ENCODE measurements around the gene CRHR1.

The CRHR1 gene

DNA sequence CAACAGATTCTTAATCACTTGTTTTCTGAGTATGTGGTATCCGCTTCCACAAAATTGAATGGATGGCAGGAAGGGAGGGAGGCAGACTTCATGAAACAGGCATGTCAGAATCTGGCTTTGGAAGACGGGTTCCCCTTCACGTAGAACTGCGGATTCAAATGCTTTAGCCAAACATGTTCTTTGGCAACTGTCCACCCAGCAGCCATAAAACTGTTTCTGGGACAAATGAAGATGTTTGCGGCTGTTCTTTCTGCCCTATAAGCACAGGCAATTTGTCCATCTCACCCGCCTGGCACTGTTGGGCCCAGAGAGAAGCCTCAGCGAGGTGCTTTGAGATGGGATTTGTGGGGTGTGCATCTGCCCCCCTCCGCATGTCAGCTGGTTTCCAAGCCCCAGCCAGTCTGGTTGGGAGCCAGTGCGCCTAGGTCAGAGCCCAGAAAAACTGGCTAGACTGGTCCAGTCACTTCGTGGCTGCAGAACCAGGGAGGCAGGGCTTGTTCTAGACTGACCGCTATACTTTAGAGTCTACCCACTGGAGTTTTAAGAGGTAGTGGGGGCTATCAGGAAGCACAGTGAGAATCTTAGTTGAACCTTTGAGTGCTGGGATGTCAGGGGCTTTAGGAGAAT, 6.3 kb downstream of the CRHR1 start:
- no peak for DNase-seq (ENCODE audit: low read depth)

DNA sequence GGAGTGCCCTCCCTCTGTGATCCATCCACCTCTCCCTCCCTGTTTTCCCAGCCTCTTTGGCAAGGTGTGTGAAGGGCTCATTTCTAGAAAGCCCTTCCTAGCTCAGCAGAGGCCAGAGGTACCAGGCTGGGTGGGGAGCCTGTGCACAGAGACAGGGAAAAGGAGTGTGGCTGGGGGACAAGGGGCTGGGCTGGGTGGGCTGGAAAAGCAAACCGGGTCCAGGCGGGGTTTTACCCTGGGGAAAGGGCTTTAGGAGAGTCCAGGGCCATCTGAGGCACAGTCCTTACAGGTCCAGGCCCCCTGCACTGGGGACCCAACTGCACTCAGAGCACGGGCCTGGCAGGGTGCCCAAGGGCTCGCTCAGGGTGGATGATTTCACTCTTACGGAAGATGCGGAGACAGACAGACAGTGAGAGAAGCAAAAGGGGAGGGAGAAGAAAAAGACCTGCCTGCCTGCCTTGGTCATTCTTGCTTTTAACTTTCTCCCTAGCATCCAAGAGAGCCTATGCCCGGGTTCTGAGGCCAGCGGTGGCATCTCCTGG, 7.0 kb downstream of the CRHR1 start:
- DNase-seq (ENCODE audit: low read depth), result no peak

DNA sequence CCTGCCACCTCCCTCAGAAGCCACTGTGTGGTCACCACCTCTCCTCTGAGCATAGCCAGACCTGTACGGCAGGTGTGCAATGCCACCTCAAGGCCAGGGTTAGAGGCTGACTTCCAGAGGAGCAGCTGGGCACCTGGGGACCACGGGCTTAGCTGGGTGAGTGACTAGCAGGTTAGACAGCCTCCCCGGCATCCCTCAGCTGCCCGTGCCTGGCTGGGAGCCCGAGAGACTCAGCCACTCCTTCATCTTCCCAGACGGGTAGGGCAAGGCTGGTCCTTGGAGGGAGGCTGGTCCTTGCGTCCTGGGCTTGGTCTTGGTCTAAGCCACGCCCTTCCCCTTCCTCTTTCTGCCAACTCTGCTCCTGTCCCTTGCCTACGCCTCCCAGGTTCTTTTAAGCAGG, 7.8 kb downstream of the CRHR1 start:
- DNase-seq (ENCODE audit: low read depth), result no peak

GRCh38 chr17:45792437-45792836, 8.3 kb downstream of the CRHR1 start:
- no peak for DNase-seq (ENCODE audit: low read depth)

DNA sequence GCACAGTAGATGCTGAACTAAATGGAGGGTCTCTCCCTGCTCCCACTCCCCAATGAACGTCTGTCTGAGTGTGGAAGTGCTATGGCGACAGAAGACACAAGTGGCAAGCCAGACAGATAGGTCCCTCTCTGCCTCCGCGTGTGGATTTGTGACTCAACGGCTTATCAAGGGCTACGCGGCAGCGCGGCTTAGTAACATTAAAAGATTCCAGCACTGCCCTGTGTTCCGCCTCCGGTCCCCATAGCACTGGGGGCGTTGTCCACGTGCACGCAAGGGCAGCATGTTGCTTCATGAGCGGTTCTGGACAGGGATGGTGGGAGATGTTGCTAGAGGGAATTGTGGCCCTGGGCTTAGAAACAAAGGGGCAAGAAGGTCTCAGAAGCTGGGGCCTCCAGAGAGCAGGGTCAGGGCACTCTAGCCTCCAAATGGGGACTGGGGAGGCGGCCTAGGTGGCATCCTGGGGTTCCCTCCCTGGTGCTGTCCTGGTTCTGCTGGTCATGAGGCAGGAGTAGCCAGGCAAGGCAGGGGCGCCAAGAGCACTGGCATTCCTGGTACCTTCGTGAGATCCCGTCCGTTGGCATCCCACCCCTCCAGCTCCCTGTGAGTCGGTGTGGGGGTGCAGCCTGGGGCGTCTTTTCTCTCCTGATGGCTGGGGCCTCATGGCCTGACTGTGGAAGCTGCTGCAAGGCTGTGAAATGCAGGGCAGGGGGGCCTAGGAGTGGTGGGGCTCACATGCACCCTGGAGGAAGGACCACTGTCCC, 9.1 kb downstream of the CRHR1 start:
- DNase-seq (ENCODE audit: low read depth), result no peak

GRCh38 chr17:45793999-45794540, 9.9 kb downstream of the CRHR1 start:
- no peak for DNase-seq (ENCODE audit: low read depth)

DNA sequence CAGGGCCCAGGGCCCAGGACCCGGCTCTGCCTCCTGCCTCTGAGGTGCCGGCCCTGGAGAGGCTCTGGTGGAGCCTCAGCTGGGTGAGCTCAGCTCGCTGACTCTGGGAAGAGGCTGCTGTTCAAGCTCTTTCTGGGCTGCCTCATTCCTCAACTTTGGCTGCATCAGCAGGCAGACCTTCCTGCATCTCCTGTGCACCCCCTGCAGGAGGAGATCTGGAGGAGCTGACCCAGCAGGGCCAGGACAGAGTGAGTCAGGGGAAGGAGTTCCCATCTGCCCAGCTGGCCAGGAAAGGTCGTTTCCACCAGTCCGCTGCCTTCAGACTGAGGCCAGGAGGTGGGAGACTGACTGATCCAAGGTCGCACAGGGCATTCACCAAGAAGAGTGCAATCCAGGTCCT, 10.7 kb downstream of the CRHR1 start:
- no peak for DNase-seq (ENCODE audit: low read depth)

DNA sequence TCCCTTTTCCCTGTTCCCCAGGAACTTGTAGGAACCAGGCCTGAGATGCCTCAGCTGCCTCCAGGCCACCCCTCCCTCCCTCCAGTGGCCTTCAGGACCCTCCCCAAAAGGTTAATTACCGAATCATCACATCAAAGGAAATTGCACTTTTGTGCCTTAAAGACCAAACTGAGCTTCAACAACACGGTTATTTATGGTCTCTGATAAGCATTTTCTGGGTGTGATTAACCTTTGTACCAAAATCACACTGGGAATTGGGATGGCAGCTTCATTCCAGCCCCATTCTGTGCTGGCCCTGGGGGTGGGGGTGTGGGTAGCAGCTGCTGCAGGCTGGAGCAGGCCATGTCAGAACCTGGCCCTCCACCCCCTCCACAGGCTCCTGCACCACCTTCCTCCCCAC, 16.7 kb downstream of the CRHR1 start:
- DNase-seq (ENCODE audit: low read depth), result no peak

DNA sequence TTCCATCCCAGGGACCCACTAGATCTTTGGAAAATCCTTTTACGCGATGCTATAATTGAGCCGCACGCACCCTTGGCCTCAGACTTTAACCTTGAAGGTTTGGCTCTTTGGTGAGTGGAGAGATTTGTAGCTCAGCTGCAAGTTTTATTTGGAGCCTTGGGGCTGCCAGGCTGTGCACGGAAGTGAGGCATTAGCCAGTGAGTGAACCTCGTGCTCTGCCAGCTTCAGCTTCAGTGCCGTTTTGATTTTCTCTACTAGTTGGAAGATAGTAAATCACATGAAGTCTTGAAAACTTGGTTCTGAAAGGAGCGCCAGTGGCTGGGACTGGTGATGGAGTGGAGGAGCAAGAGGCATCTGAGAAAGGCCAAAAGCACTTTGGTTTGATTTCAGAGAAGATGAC, 17.3 kb downstream of the CRHR1 start:
- no peak for DNase-seq (ENCODE audit: low read depth)

DNA sequence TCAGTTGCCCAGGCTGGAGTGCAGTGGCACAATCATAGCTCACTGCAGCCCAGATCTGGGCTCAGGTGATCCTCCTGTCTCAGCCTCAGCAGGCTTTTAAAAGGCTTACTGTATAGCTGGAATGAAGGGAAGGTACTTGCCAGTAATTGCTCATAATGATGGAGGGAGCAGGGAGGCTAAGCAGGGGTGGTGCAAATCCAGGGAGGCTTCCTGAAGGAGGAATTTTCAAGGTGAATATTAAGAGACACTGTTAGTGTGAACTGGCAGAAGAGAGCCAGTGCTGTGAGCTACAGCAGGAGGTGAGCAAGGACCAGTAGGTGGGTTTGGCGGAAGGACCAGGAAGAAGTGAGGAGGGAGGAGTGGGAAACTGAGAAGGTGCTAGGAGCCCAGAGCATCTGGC, 24.7 kb downstream of the CRHR1 start:
- DNase-seq (ENCODE audit: low read depth), result no peak

GRCh38 chr17:45809499-45809898, 25.4 kb downstream of the CRHR1 start:
- no peak for DNase-seq (ENCODE audit: low read depth)

DNA sequence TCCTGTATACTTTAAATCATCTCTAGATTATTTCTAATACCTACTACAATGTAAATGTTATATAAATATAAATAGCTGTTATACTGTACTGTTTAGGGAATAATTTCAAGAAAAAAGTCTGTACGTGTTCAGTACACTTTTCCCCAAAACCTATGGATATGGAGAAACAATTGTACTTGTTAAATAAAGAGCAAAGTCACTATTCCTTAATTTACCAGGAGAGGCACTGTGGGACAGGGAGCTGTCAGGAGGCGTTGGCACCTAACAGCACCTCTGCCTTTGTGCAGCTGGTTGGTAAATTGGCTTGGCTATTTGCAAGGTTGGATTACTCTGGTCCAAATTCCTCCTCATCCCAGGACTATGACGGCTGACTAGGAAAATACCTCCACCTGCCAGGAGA, 28.0 kb downstream of the CRHR1 start:
- DNase-seq (ENCODE audit: low read depth), result no peak

DNA sequence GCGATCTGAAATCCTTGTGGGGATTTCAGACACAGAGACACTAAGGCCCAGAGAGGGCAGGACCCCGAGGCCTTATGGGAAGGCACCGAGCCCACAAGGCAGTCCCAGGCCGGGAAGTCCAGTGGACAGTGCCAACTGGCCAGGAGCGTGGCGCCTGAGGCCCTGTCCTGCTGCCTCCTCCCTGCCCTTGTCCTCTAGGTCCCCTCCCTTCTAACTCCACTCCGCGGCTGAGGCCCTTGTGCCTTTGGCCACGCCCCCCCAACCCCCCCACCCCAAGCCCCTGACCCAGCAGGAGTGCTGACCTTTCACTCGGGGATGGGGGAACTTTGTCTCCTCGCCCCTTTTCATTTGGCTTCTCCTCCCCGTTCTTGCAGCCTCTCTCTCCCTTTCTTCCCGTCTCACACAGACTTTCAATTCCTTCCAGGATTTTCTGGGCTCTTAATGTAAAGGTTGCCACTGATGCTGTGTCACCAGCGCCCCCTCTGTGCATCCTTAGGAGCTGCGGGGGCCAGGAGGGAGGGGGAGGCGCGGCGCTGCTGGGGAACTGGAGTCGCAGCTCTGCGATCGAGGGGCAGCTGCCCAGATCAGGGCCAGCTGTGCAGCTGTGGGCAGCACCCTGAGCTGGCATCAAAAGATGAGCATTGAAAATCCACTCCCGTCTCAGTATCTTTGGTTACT, 29.1 kb downstream of the CRHR1 start:
- DNase-seq (ENCODE audit: low read depth), result no peak

GRCh38 chr17:45814622-45815606, 30.8 kb downstream of the CRHR1 start:
- DNase-seq (ENCODE audit: low read depth), result no peak

- no peak for DNase-seq (ENCODE audit: low read depth)
Measured at GRCh38 chr17:45815752-45816151, 31.6 kb downstream of the CRHR1 start.

DNA sequence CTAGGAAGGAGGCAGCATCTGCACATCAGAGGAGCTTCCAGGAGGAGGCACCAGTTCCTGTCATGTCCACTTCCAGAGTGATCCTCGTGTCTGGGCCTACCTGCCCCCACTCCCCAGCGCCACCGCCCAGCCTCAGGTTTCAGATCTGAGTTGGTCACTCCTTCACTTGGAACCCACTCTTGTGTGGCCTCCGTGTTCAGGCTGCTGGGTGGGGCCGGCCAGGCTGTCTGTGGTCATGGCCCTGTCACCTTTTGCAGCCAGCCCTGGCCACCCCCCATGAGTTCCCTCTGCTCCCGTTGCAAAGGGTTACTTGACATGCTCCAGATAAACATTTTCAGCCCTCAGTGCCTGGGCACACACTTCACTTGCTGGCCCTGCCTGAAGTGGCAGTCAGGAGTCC, 33.9 kb downstream of the CRHR1 start:
- DNase-seq (ENCODE audit: low read depth), result no peak

- DNase-seq (ENCODE audit: low read depth), result no peak
Measured at GRCh38 chr17:45818699-45819098, 34.6 kb downstream of the CRHR1 start.

GRCh38 chr17:45819632-45820031, 35.5 kb downstream of the CRHR1 start:
- DNase-seq (ENCODE audit: low read depth), result no peak

GRCh38 chr17:45820052-45820780, 36.1 kb downstream of the CRHR1 start:
- DNase-seq (ENCODE audit: low read depth), result no peak

DNA sequence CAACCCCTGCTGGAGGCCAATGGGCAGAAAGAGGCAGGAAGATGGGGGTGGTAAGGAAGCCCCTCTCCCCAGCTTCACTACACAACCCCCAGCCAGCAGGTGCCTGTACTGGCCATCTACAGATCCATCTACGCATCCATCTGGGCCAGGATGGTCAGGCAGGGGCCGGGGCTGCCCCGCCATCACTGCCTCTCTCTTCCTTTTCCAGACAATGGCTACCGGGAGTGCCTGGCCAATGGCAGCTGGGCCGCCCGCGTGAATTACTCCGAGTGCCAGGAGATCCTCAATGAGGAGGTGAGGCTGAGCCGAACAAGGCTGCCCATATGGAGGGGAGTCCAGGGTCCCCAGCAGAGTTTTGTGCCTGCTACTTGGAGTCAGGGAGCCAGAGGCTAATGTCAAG, 37.0 kb downstream of the CRHR1 start:
- no peak for DNase-seq (ENCODE audit: low read depth)

DNA sequence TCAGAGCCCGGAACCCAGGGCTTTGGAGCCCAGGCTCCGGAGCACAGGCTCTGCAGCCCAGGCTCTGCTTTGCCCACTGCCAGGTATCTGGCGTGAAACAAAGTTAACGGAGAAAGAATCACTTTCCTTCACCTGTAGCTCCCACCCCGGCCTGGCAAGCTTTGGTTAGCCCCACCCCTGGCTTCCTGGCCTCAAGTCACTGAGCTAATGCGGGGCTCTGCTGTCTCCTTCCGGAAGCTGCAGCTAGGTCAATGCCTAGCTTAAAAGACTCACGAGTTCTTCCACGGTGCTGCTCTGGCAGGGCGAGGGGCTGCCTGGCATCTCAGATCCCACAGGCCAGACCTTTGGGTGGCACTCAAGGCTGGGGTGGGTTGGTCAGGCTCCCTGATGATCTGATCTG, 39.5 kb downstream of the CRHR1 start:
- no peak for DNase-seq (ENCODE audit: low read depth)

All from activated gamma-delta T cell treated with anti-CD3 and anti-CD28 coated beads, Interleukin-2, amount 50 U/mL, for 16 hours (primary cell).